Measurements from ENCODE around the gene GZF1.

GZF1 gene

GRCh38 chr20:23361476-23362391 lies at the start of gene GZF1:
TSS of gene GZF1 (plus strand) at chr20:23362182. CDS start at chr20:23364384, 2,202 bp downstream.
- peak within 1 kb of the TSS; percentile 99 to 100 for H3K27ac ChIP-seq
- TF ChIP-seq, protein P1, sequence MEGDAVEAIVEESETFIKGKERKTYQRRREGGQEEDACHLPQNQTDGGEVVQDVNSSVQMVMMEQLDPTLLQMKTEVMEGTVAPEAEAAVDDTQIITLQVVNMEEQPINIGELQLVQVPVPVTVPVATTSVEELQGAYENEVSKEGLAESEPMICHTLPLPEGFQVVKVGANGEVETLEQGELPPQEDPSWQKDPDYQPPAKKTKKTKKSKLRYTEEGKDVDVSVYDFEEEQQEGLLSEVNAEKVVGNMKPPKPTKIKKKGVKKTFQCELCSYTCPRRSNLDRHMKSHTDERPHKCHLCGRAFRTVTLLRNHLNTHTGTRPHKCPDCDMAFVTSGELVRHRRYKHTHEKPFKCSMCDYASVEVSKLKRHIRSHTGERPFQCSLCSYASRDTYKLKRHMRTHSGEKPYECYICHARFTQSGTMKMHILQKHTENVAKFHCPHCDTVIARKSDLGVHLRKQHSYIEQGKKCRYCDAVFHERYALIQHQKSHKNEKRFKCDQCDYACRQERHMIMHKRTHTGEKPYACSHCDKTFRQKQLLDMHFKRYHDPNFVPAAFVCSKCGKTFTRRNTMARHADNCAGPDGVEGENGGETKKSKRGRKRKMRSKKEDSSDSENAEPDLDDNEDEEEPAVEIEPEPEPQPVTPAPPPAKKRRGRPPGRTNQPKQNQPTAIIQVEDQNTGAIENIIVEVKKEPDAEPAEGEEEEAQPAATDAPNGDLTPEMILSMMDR (IDR thresholded peaks at IDR 0.05), result no peak
- DNase-seq (ENCODE audit: low spot score), result peak; percentile 99
- peak within 1 kb of the TSS; percentile 88 for H3K4me3 ChIP-seq

GRCh38 chr20:23313271-23313670 lies 48.7 kb upstream of the GZF1 start:
- peak overlapping the region in 1 of 2 donors; percentile 62 for H3K27ac ChIP-seq
- H3K4me3 ChIP-seq, result no peak overlapping the region
- TF ChIP-seq, protein P1 (IDR thresholded peaks at IDR 0.05), result no peak
- no peak for DNase-seq (ENCODE audit: low spot score)

DNA sequence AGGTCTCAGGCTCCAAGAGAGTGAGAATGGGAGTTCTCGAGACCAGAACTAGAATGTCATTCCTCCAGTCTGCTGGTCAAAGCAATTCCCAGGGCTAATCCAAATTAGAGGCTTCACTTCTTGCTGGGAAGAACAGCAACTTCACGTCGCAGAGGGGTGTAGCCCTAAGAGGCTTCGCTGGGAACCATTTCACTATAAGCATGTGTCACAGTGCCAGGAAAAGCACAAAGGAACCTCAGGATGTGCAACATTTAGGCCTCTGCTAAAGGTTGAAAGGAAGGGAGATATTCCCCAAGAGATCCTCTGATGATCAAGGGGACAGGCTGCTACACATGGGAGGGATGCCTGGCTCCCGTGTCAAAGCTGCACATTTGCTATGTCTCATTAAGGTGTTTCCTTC lies 47.3 kb upstream of the GZF1 start:
- H3K27ac ChIP-seq, result peak overlapping the region in 1 of 2 donors; percentile 85
- no peak overlapping the region for H3K4me3 ChIP-seq
- TF ChIP-seq, protein P1 (IDR thresholded peaks at IDR 0.05), result no peak
- DNase-seq (ENCODE audit: low spot score), result no peak

GRCh38 chr20:23315099-23315498 lies 46.9 kb upstream of the GZF1 start:
- TF ChIP-seq, protein P1 (IDR thresholded peaks at IDR 0.05), result no peak
- Histone ChIP-seq H3K4me3 (no peak overlapping the region), H3K27ac (peak overlapping the region in 1 of 2 donors; percentile 85)
- no peak for DNase-seq (ENCODE audit: low spot score)

GRCh38 chr20:23316626-23317025 lies 45.4 kb upstream of the GZF1 start:
- Histone ChIP-seq H3K4me3 (no peak overlapping the region), H3K27ac (peak overlapping the region in 1 of 2 donors; percentile 36)
- TF ChIP-seq, protein P1 (IDR thresholded peaks at IDR 0.05), result no peak
- no peak for DNase-seq (ENCODE audit: low spot score)

DNA sequence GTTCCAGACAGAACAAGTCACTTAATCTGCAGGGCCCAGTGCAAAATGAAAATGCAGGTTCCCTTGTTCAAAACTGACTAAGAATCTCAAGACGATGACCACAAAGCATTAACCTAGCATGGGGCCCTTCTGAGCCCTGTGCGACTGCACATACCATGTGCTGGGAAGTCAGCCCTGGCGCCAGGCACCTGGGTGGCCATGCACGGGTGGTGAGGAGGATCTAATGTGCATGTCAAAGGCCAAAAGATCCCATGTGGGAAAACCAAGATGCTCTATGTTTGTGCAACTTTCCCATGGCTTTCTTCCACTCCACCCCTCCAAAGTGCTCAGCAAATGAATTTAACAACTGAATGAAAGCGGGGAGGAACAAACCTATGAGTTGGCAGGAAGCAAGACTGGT lies 44.9 kb upstream of the GZF1 start:
- H3K4me3 ChIP-seq, result no peak overlapping the region
- DNase-seq (ENCODE audit: low spot score), result no peak
- TF ChIP-seq, protein P1 (IDR thresholded peaks at IDR 0.05), result no peak
- H3K27ac ChIP-seq, result peak overlapping the region in 1 of 2 donors; percentile 36

GRCh38 chr20:23318347-23318746 lies 43.6 kb upstream of the GZF1 start:
- TF ChIP-seq, protein P1 (IDR thresholded peaks at IDR 0.05), result no peak
- DNase-seq (ENCODE audit: low spot score), result no peak
- no peak overlapping the region for H3K27ac ChIP-seq
- H3K4me3 ChIP-seq, result no peak overlapping the region
